Hepatocyte (in vitro differentiated cells): ENCODE measurements around the gene MEIS1. TPM values are rescaled to one million over a fixed set of nuclear protein-coding genes. Genes with fewer than 3 reads are reported as not detected.

ENCODE experiments used
- DNase-seq: peaks from one replicate; pipeline ENCODE4 v3.0.0-alpha.2; 2016; ENCODE audit warnings: low spot score
- H2AFZ ChIP-seq: fragments of 200-600 bp; sonication (generic); 2 replicates; pipeline ENCODE4 v1.6.0; 2016; ENCODE audit warnings: antibody characterized with exemption, mild to moderate bottlenecking
- H3K27ac ChIP-seq: fragments of 200-600 bp; sonication (generic); 2 replicates; pipeline ENCODE4 v1.5.1; 2016; ENCODE audit warnings: mild to moderate bottlenecking
- H3K27me3 ChIP-seq: fragments of 200-600 bp; sonication (generic); 2 replicates; pipeline ENCODE4 v1.6.1; 2016
- H3K36me3 ChIP-seq: fragments of 200-600 bp; sonication (generic); replicated peaks from 2 replicates; pipeline ENCODE4 v1.5.1; 2016; ENCODE audit warnings: low read depth; ENCODE audit not compliant: insufficient read depth
- H3K4me1 ChIP-seq: fragments of 200-600 bp; sonication (generic); 2 replicates; pipeline ENCODE4 v1.5.1; 2016; ENCODE audit warnings: mild to moderate bottlenecking, moderate library complexity; ENCODE audit not compliant: insufficient read depth
- H3K4me2 ChIP-seq: fragments of 200-600 bp; sonication (generic); 2 replicates; pipeline ENCODE4 v1.6.0; 2016
- H3K4me3 ChIP-seq: fragments of 200-600 bp; sonication (generic); 2 replicates; pipeline ENCODE4 v1.5.1; 2016; ENCODE audit warnings: mild to moderate bottlenecking
- H3K79me2 ChIP-seq: fragments of 200-600 bp; sonication (generic); 2 replicates; pipeline ENCODE4 v1.6.0; 2017; ENCODE audit warnings: mild to moderate bottlenecking
- H3K9me2 ChIP-seq: fragments of 200-600 bp; sonication (generic); replicated peaks from 2 replicates; pipeline ENCODE4 v1.6.0; 2017; ENCODE audit warnings: mild to moderate bottlenecking; ENCODE audit not compliant: insufficient read depth
- H3K9me3 ChIP-seq: fragments of 200-600 bp; sonication (generic); 2 replicates; pipeline ENCODE4 v1.5.1; 2016; ENCODE audit warnings: low read depth, mild to moderate bottlenecking
- H4K20me1 ChIP-seq: fragments of 200-600 bp; sonication (generic); 2 replicates; pipeline ENCODE4 v1.6.0; 2016; ENCODE audit warnings: mild to moderate bottlenecking; ENCODE audit not compliant: insufficient read depth, poor library complexity, severe bottlenecking
- CTCF ChIP-seq: fragments of 200-600 bp; sonication (generic); IDR thresholded peaks from 2 replicates; pipeline ENCODE4 v1.5.1; 2016; ENCODE audit warnings: antibody characterized with exemption, mild to moderate bottlenecking; ENCODE audit not compliant: poor library complexity
- EZH2 ChIP-seq: fragments of 200-600 bp; sonication (generic); IDR thresholded peaks from 2 replicates; pipeline ENCODE4 v1.6.1; 2016; ENCODE audit warnings: antibody characterized with exemption, mild to moderate bottlenecking, borderline replicate concordance
- EZH2phosphoT487 ChIP-seq: fragments of 200-600 bp; sonication (generic); IDR thresholded peaks from one replicate; pipeline ENCODE4 v1.6.1; 2018; ENCODE audit warnings: antibody characterized with exemption, mild to moderate bottlenecking, low read depth, moderate library complexity; ENCODE audit not compliant: unreplicated experiment, severe bottlenecking
- WGBS: methylation state at CpG from one replicate; pipeline ENCODE4 v1.1.6; 2016; ENCODE audit warnings: low lambda C conversion rate; ENCODE audit errors: missing lambda C conversion rate; 5-methylcytosine and 5-hydroxymethylcytosine counted together
- polyA plus RNA-seq: library from polyadenylated mRNA; unstranded; fragments of >200 nt; fragmentation: Nextera tagmentation; extraction: Ambion mirVana; gene quantifications from 2 replicates; pipeline ENCODE4 v1.2.1, GENCODE V29; 2016
- total RNA-seq: library from RNA; depleted of rRNA; stranded (reverse); fragments of >200 nt; gene quantifications from 2 replicates; pipeline ENCODE4 v1.2.3, GENCODE V29; 2014

MEIS1 gene
- total and polyA plus RNA-seq, 2 experiments from 2014 or later: 29.6 to 35.5 TPM

- H3K4me3 ChIP-seq: no peak overlapping the region
- H3K36me3 ChIP-seq: no peaks in the 10 kb centered on the region
- H3K9me2 ChIP-seq: no peaks in the 10 kb centered on the region
- no peak overlapping the region for H3K27ac ChIP-seq
- WGBS: over 99% methylated on average over 7 of the region's 7 CpGs
- TF ChIP-seq EZH2phosphoT487 (no peak), CTCF (no peak), EZH2 (no peak)
- H4K20me1 ChIP-seq: no peaks in the 10 kb centered on the region
- H3K9me3 ChIP-seq: no peaks in the 10 kb centered on the region
- H3K4me1 ChIP-seq: no peaks in the 10 kb centered on the region
- H3K79me2 ChIP-seq: no peaks in the 10 kb centered on the region
- H3K27me3 ChIP-seq: no peaks in the 10 kb centered on the region
- H3K4me2 ChIP-seq: no peak overlapping the region
- DNase-seq: no peak
- H2AFZ ChIP-seq: no peak overlapping the region
These were observed 170.1 kb downstream of the MEIS1 start for GRCh38 chr2:66604976-66605375.

GRCh38 chr2:66607152-66607551 is 172.2 kb downstream of the MEIS1 start:
- no peaks in the 10 kb centered on the region for H3K4me1 ChIP-seq
- no peaks in the 10 kb centered on the region for H3K9me2 ChIP-seq
- WGBS: 97% methylated on average over 4 of the region's 4 CpGs
- no peaks in the 10 kb centered on the region for H4K20me1 ChIP-seq
- no peak overlapping the region for H3K4me2 ChIP-seq
- no peaks in the 10 kb centered on the region for H3K36me3 ChIP-seq
- no peak for DNase-seq
- H3K4me3 ChIP-seq: no peak overlapping the region
- no peak overlapping the region for H3K27ac ChIP-seq
- TF ChIP-seq EZH2: no peak
- no peak for TF ChIP-seq CTCF
- no peak for TF ChIP-seq EZH2phosphoT487
- no peak overlapping the region for H2AFZ ChIP-seq
- H3K27me3 ChIP-seq: no peaks in the 10 kb centered on the region
- H3K79me2 ChIP-seq: no peaks in the 10 kb centered on the region
- no peaks in the 10 kb centered on the region for H3K9me3 ChIP-seq
